Mesenchymal stem cell (in vitro differentiated cells and primary cell): ENCODE measurements around the gene NDE1.
"Not testable (repeated sequence)": the region's sequence is repeated elsewhere in the genome, so short reads cannot be mapped to it uniquely, and the experiment has no call there.

Experiments
- DNase-seq: peaks from one replicate; pipeline ENCODE4 v3.0.0-alpha.2; 2013
- H2AFZ ChIP-seq: one replicate; pipeline ENCODE4 v1.6.1; 2013; ENCODE audit warnings: low read depth, mild to moderate bottlenecking, control low read depth, inconsistent platforms, low read length, moderate library complexity
- H2AK5ac ChIP-seq: 2 replicates; pipeline ENCODE4 v1.6.1; 2013; ENCODE audit warnings: low read length, moderate library complexity, mild to moderate bottlenecking, inconsistent platforms; ENCODE audit not compliant: severe bottlenecking
- H2BK120ac ChIP-seq: one replicate; pipeline ENCODE4 v1.6.1; 2013; ENCODE audit warnings: low read depth, mild to moderate bottlenecking, inconsistent platforms, low read length, moderate library complexity
- H2BK12ac ChIP-seq, 2 experiments: one replicate each; pipeline ENCODE4 v1.6.1; 2013; ENCODE audit warnings: inconsistent platforms in 2 of 2, low read length in 2 of 2, mild to moderate bottlenecking in 2 of 2, moderate library complexity in 2 of 2, control low read depth in 1 of 2
- H2BK15ac ChIP-seq: one replicate; pipeline ENCODE4 v1.6.1; 2013; ENCODE audit warnings: mild to moderate bottlenecking, low read depth, inconsistent platforms; ENCODE audit not compliant: poor library complexity, severe bottlenecking
- H2BK5ac ChIP-seq: 2 replicates; pipeline ENCODE4 v1.6.1; 2013; ENCODE audit warnings: low read depth, mild to moderate bottlenecking, low read length, control low read depth, inconsistent platforms; ENCODE audit not compliant: poor library complexity, severe bottlenecking
- H3K14ac ChIP-seq, 2 experiments: one replicate each; pipeline ENCODE4 v1.6.1; 2013; ENCODE audit warnings: inconsistent platforms in 2 of 2, low read length in 2 of 2, control low read depth in 1 of 2, mild to moderate bottlenecking in 1 of 2, moderate library complexity in 1 of 2
- H3K18ac ChIP-seq, 2 experiments: one replicate each; pipeline ENCODE4 v1.6.1; 2013; ENCODE audit warnings: inconsistent platforms in 2 of 2, low read length in 2 of 2, control low read depth in 1 of 2, low read depth in 1 of 2, mild to moderate bottlenecking in 1 of 2
- H3K23ac ChIP-seq, 2 experiments: one replicate each; pipeline ENCODE4 v1.6.1; 2013; ENCODE audit warnings: inconsistent platforms in 2 of 2, low read length in 2 of 2, mild to moderate bottlenecking in 2 of 2, moderate library complexity in 2 of 2, control low read depth in 1 of 2
- H3K27ac ChIP-seq: 2 replicates; pipeline ENCODE4 v1.5.1; 2013; ENCODE audit warnings: mild to moderate bottlenecking, moderate library complexity, low read length, control low read depth, inconsistent platforms; ENCODE audit not compliant: poor library complexity, severe bottlenecking
- H3K27me3 ChIP-seq, 2 experiments: 2 replicates each; pipeline versions ENCODE4 v1.6.1 to v1.7.0; 2013; ENCODE audit warnings: low read length in 2 of 2, mild to moderate bottlenecking in 2 of 2, moderate library complexity in 2 of 2, control low read depth in 1 of 2, inconsistent platforms in 1 of 2; ENCODE audit not compliant: control insufficient read depth in 1 of 2, insufficient read depth in 1 of 2
- H3K36me3 ChIP-seq, 2 experiments: 2 replicates each; pipeline versions ENCODE4 v1.6.1 to v1.7.0; 2013; ENCODE audit warnings: low read length in 2 of 2, control low read depth in 1 of 2, inconsistent platforms in 1 of 2, low read depth in 1 of 2, mild to moderate bottlenecking in 1 of 2; ENCODE audit not compliant: insufficient read depth in 2 of 2, control insufficient read depth in 1 of 2
- H3K4ac ChIP-seq, 2 experiments: one replicate each; pipeline ENCODE4 v1.6.1; 2013; ENCODE audit warnings: inconsistent platforms in 2 of 2, low read length in 2 of 2, mild to moderate bottlenecking in 2 of 2, moderate library complexity in 2 of 2, control low read depth in 1 of 2, low read depth in 1 of 2
- H3K4me1 ChIP-seq: 2 replicates; pipeline ENCODE4 v1.6.1; 2013; ENCODE audit warnings: low read depth, low read length, control low read depth; ENCODE audit not compliant: control insufficient read depth, insufficient read depth
- H3K4me2 ChIP-seq: 2 replicates; pipeline ENCODE4 v1.6.1; 2013; ENCODE audit warnings: low read length, mild to moderate bottlenecking, inconsistent platforms; ENCODE audit not compliant: poor library complexity, severe bottlenecking
- H3K4me3 ChIP-seq, 2 experiments: 2 replicates each; pipeline versions ENCODE4 v1.5.1 to v1.7.0; 2013; ENCODE audit warnings: low read length in 2 of 2, mild to moderate bottlenecking in 2 of 2, control low read depth in 1 of 2, low read depth in 1 of 2; ENCODE audit not compliant: insufficient read depth in 1 of 2
- H3K79me1 ChIP-seq: replicated peaks from 2 replicates; pipeline ENCODE4 v1.6.1; 2013; ENCODE audit warnings: mild to moderate bottlenecking, control low read depth, low read length, inconsistent platforms; ENCODE audit not compliant: poor library complexity, severe bottlenecking
- H3K9ac ChIP-seq: 2 replicates; pipeline ENCODE4 v1.7.0; 2013; ENCODE audit warnings: mild to moderate bottlenecking, low read length, moderate library complexity
- H3K9me3 ChIP-seq: 2 replicates; pipeline ENCODE4 v1.7.0; 2013; ENCODE audit warnings: mild to moderate bottlenecking, low read length; ENCODE audit not compliant: control insufficient read depth
- H4K8ac ChIP-seq: one replicate; pipeline ENCODE4 v1.6.1; 2013; ENCODE audit warnings: inconsistent platforms, mild to moderate bottlenecking, low read length, moderate library complexity
- H4K91ac ChIP-seq: one replicate; pipeline ENCODE4 v1.6.1; 2013; ENCODE audit warnings: mild to moderate bottlenecking, low read length, inconsistent platforms
- WGBS: methylation state at CpG from one replicate; pipeline ENCODE4 v1.1.7; 2013; ENCODE audit warnings: mixed read lengths; 5-methylcytosine and 5-hydroxymethylcytosine counted together

The NDE1 gene

DNA sequence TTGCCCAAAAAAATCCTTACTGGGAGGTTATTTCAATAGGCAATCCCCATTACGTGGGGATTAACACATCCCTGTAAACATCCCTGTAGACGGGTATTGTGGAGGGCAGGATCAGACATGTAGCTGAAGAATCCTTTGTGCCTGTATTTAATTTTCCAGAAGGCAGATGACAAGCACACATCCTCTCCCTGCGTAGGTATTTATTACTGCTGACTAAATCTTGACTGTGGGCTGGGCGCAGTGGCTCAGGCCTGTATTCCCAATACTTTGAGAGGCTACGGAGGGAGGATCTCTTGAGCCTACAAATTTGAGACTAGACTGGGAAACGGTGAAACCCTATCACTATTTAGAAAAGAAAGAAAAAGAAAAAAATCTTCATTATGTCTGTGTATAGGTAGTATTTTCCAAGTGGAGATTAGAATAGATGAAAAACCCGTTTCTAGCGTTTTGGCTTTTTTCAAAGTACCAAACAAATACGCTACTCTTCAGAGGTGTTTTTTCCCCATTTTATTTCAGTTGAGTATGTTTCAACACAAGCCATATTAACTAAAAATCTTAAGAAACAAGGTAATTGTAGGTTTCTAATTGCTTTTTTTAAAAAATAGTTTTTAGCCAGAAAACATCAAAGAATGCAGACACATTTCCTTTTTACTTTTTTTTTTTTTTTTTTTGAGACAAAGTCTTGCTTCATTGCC is 5.6 kb upstream of the NDE1 start:
- H3K14ac ChIP-seq, result no peak overlapping the region
- H2BK12ac ChIP-seq, result peak overlapping the region in 1 of 2 experiments; percentile 34
- peak overlapping the region; percentile 72 for H4K8ac ChIP-seq
- no peaks in the 10 kb centered on the region for H3K9me3 ChIP-seq
- H3K36me3 ChIP-seq, result peaks cover 0 to 3% of the 10 kb centered on the region in 2 experiments
- no peak overlapping the region for H2BK120ac ChIP-seq
- H3K27ac ChIP-seq, result peak overlapping the region; percentile 41
- peaks cover 3% of the 10 kb centered on the region for H3K4me1 ChIP-seq
- H3K4me2 ChIP-seq, result no peak overlapping the region
- peak overlapping the region in 1 of 2 experiments; percentile 91 for H3K4me3 ChIP-seq
- 73% methylated on average over 5 of the region's 9 CpGs for WGBS
- H3K23ac ChIP-seq, result no peak overlapping the region
- peak overlapping the region; percentile 41 for H4K91ac ChIP-seq
- H2AFZ ChIP-seq, result no peak overlapping the region
- no peaks in the 10 kb centered on the region for H3K79me1 ChIP-seq
- peak overlapping the region; percentile 100 for H3K9ac ChIP-seq
- no peak overlapping the region for H2AK5ac ChIP-seq
- no peak overlapping the region for H3K4ac ChIP-seq
- no peak overlapping the region for H3K18ac ChIP-seq
- DNase-seq, result peak; percentile 36
- H2BK15ac ChIP-seq, result no peak overlapping the region
- no peaks in the 10 kb centered on the region for H3K27me3 ChIP-seq
- no peak overlapping the region for H2BK5ac ChIP-seq

DNA sequence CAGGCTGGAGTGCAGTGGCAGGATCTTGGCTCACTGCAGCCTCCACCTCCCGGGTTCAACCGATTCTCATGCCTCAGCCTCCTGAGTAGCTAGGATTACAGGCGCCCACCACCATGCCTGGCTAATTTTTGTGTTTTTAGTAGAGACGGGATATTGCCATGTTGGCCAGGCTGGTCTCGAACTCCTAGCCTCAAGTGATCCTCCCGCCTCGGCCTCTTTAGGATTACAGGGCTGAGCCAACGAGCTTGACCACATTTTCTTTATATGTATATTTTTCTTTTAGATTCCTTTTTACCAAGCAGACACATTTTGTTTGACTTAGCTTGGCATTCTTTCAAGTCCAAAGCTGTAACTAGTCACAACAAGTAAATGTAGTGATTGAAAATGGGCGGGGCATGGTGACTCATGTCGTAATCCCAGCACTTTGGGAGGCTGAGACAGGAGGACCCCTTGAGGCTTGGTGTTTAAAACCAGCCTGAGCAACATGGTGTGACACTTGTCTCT is 5.0 kb upstream of the NDE1 start:
- not testable (repeated sequence) for H3K4ac ChIP-seq, H3K27me3 ChIP-seq, H3K4me2 ChIP-seq, H3K18ac ChIP-seq, H3K79me1 ChIP-seq, H3K36me3 ChIP-seq, H3K23ac ChIP-seq, H2BK5ac ChIP-seq, H2BK12ac ChIP-seq, H3K9me3 ChIP-seq, H3K4me3 ChIP-seq, H3K27ac ChIP-seq, H4K8ac ChIP-seq, H2BK15ac ChIP-seq, H3K4me1 ChIP-seq, H3K14ac ChIP-seq, H2BK120ac ChIP-seq, H2AK5ac ChIP-seq, H2AFZ ChIP-seq, H4K91ac ChIP-seq
- peak; percentile 85 for DNase-seq
- WGBS, result 77% methylated on average over 9 of the region's 10 CpGs
- H3K9ac ChIP-seq, result peak overlapping the region; percentile 100

- H3K36me3 ChIP-seq, H2BK15ac ChIP-seq, H3K9me3 ChIP-seq, H2AFZ ChIP-seq, H3K4me3 ChIP-seq, H3K23ac ChIP-seq, H3K18ac ChIP-seq, H3K4ac ChIP-seq, H2BK5ac ChIP-seq, H2BK120ac ChIP-seq, H3K4me2 ChIP-seq, H4K91ac ChIP-seq, H3K14ac ChIP-seq, H3K27ac ChIP-seq, H3K4me1 ChIP-seq, H3K27me3 ChIP-seq, DNase-seq, H4K8ac ChIP-seq, H2AK5ac ChIP-seq, H3K79me1 ChIP-seq, H3K9ac ChIP-seq: not testable (repeated sequence)
- 88% methylated on average over 12 of the region's 13 CpGs for WGBS
- H2BK12ac ChIP-seq, result peak overlapping the region in 1 of 2 experiments; percentile 42
Measured at GRCh38 chr16:15646557-15647293, 3.3 kb upstream of the NDE1 start.

DNA sequence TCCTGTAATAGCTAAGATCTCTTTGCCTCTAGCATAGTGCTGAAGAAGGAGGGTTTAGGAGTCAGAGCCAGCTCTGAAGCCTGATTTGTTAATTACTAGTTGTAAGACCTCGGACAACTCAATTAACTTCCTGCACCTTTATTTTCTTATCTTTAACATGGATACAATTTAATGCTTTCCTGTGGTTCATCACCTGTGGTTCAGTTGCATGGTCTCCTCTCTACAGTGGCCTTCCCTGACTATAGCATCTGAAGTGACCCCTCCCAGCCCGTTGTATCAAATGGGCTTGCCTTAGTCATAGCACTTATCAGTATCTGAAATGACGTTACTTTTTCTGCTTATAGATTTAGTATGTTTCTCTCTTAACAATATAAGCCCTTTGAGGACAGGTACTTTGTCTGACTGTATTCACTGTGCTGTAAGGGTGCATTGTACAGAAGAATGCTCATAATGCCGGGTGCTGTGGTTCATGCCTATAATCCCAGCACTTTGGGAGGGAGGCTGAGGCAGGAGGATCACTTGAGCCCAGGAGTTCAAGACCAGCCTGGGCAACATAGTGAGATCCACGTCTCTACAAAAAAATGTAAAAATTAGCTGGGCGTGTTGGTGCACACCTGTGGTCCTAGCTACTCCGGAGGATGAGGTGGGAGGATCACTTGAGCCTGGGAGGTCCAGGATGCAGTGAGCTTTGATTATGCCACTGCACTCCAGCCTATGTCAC is 2.6 kb upstream of the NDE1 start:
- Histone ChIP-seq H3K4me1 (peaks cover 2% of the 10 kb centered on the region), H3K4ac (no peak overlapping the region), H3K14ac (no peak overlapping the region), H3K9ac (no peak overlapping the region), H3K27ac (no peak overlapping the region), H3K4me3 (no peak overlapping the region), H3K27me3 (no peaks in the 10 kb centered on the region), H2BK15ac (no peak overlapping the region), H4K8ac (no peak overlapping the region), H2BK12ac (peak overlapping the region in 1 of 2 experiments; percentile 42), H4K91ac (no peak overlapping the region), H3K4me2 (no peak overlapping the region), H3K36me3 (peaks cover 0 to 3% of the 10 kb centered on the region in 2 experiments), H3K79me1 (peaks cover 2% of the 10 kb centered on the region), H3K18ac (no peak overlapping the region), H3K23ac (no peak overlapping the region), H2AK5ac (no peak overlapping the region), H3K9me3 (no peaks in the 10 kb centered on the region), H2BK5ac (no peak overlapping the region), H2AFZ (no peak overlapping the region), H2BK120ac (no peak overlapping the region)
- DNase-seq, result no peak
- 98% methylated on average over 5 of the region's 7 CpGs for WGBS
